Gastroesophageal sphincter (tissue), 3 donors: Measurements from ENCODE around the gene ARMC7.

Experiments used
- EP300 ChIP-seq: sonication (generic); formaldehyde crosslinking; IDR thresholded peaks from one replicate; pipeline ENCODE4 v1.6.1; 2017; ENCODE audit warnings: antibody characterized with exemption, mild to moderate bottlenecking
- POLR2A ChIP-seq, 2 donors: fragments of 450-650 bp; IDR thresholded peaks; one replicate each; pipeline ENCODE4 v1.6.1; 2017; ENCODE audit warnings: antibody characterized with exemption in 2 of 2, mild to moderate bottlenecking in 2 of 2, moderate library complexity in 1 of 2
- POLR2AphosphoS5 ChIP-seq: sonication (generic); formaldehyde crosslinking; IDR thresholded peaks from one replicate; pipeline ENCODE4 v1.6.1; 2017; ENCODE audit warnings: antibody characterized with exemption
- TF ChIP-seq, protein P1 (sequence below), 4 experiments: fragments of 200-600 bp in 2 of 4; fragments of 450-650 bp in 2 of 4; sonication (generic) in 1 of 4; IDR thresholded peaks; one replicate each; pipeline ENCODE4 v1.5.1; 2017 to 2019; ENCODE audit warnings: antibody characterized with exemption in 4 of 4, mild to moderate bottlenecking in 2 of 4, moderate library complexity in 2 of 4

DNA sequence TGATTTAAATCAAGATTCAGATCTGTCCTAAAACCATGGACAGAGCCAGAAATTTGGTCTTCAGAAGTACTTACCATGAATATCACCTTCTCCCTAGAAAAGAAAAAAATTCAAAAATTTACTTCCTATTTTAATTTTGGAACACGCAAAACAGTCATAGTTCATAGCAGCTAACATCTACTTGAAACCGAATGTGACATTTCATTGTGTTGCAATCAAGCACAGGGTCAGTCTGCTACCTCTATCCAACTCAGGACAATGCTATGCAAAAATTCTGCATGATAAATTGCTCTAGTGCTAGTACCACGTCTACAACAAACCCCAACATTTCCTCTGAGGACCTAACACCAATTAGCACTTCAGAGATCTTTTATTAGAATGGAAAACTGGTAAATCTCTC, 36.8 kb downstream of the ARMC7 start:
- TF ChIP-seq, protein P1, sequence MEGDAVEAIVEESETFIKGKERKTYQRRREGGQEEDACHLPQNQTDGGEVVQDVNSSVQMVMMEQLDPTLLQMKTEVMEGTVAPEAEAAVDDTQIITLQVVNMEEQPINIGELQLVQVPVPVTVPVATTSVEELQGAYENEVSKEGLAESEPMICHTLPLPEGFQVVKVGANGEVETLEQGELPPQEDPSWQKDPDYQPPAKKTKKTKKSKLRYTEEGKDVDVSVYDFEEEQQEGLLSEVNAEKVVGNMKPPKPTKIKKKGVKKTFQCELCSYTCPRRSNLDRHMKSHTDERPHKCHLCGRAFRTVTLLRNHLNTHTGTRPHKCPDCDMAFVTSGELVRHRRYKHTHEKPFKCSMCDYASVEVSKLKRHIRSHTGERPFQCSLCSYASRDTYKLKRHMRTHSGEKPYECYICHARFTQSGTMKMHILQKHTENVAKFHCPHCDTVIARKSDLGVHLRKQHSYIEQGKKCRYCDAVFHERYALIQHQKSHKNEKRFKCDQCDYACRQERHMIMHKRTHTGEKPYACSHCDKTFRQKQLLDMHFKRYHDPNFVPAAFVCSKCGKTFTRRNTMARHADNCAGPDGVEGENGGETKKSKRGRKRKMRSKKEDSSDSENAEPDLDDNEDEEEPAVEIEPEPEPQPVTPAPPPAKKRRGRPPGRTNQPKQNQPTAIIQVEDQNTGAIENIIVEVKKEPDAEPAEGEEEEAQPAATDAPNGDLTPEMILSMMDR (IDR thresholded peaks at IDR 0.05): no peak
- TF ChIP-seq POLR2AphosphoS5 (no peak), POLR2A (IDR thresholded peaks at IDR 0.05) (no peak), EP300 (no peak)
